Neuronal stem cell (in vitro differentiated cells): Measurements from ENCODE around the gene ITPR2.
"Not testable (repeated sequence)": the region's sequence is repeated elsewhere in the genome, so short reads cannot be mapped to it uniquely, and the experiment has no call there.

Experiments used
- DNase-seq: peaks from one replicate; pipeline ENCODE4 v3.0.0-alpha.2; 2013; ENCODE audit warnings: low spot score
- H2AFZ ChIP-seq: one replicate; pipeline ENCODE4 v1.6.1; 2013; ENCODE audit warnings: mild to moderate bottlenecking, low read length, inconsistent platforms
- H2AK5ac ChIP-seq: 2 replicates; pipeline ENCODE4 v1.6.1; 2013; ENCODE audit warnings: low read depth, mild to moderate bottlenecking, inconsistent platforms, low read length, moderate library complexity, mixed read lengths
- H2BK120ac ChIP-seq: 2 replicates; pipeline ENCODE4 v1.6.1; 2013; ENCODE audit warnings: low read depth, mild to moderate bottlenecking, inconsistent platforms, low read length, moderate library complexity, mixed read lengths
- H2BK12ac ChIP-seq: one replicate; pipeline ENCODE4 v1.6.1; 2013; ENCODE audit warnings: low read length, inconsistent platforms
- H2BK15ac ChIP-seq: 2 replicates; pipeline ENCODE4 v1.6.1; 2013; ENCODE audit warnings: mild to moderate bottlenecking, low read length, inconsistent platforms, mixed read lengths
- H2BK5ac ChIP-seq: one replicate; pipeline ENCODE4 v1.6.1; 2013; ENCODE audit warnings: inconsistent platforms, mild to moderate bottlenecking, low read length, moderate library complexity
- H3K14ac ChIP-seq: one replicate; pipeline ENCODE4 v1.6.1; 2013; ENCODE audit warnings: low read length, inconsistent platforms
- H3K18ac ChIP-seq: 2 replicates; pipeline ENCODE4 v1.6.1; 2013; ENCODE audit warnings: low read length, inconsistent platforms
- H3K23ac ChIP-seq: 2 replicates; pipeline ENCODE4 v1.6.1; 2013; ENCODE audit warnings: low read depth, mild to moderate bottlenecking, mixed read lengths, low read length, inconsistent platforms; ENCODE audit not compliant: poor library complexity
- H3K27ac ChIP-seq: replicated peaks from 3 replicates; pipeline ENCODE4 v1.5.1; 2013; ENCODE audit warnings: low read length, inconsistent platforms
- H3K27me3 ChIP-seq, 3 experiments: 2 replicates each; pipeline ENCODE4 v1.6.1; 2013; ENCODE audit warnings: low read length in 3 of 3, mild to moderate bottlenecking in 2 of 3, inconsistent platforms in 1 of 3, low read depth in 1 of 3, mixed read lengths in 1 of 3, moderate library complexity in 1 of 3; ENCODE audit not compliant: control insufficient read depth in 3 of 3, insufficient read depth in 3 of 3
- H3K36me3 ChIP-seq, 2 donors: replicated peaks in 1 of 2; 2 replicates each; pipeline ENCODE4 v1.6.1; 2013; ENCODE audit warnings: low read length in 2 of 2; ENCODE audit not compliant: control insufficient read depth in 2 of 2, insufficient read depth in 2 of 2
- H3K4ac ChIP-seq: 2 replicates; pipeline ENCODE4 v1.6.1; 2013; ENCODE audit warnings: inconsistent platforms, mild to moderate bottlenecking, low read length, moderate library complexity
- H3K4me1 ChIP-seq, 2 donors: 1 replicate in 1 of 2; 2 replicates in 1 of 2; pipeline ENCODE4 v1.6.1; 2013; ENCODE audit warnings: low read length in 2 of 2, low read depth in 1 of 2; ENCODE audit not compliant: control insufficient read depth in 2 of 2, insufficient read depth in 1 of 2
- H3K4me2 ChIP-seq: one replicate; pipeline ENCODE4 v1.6.1; 2013; ENCODE audit warnings: mild to moderate bottlenecking, low read length, inconsistent platforms; ENCODE audit not compliant: insufficient read depth, poor library complexity, severe bottlenecking
- H3K4me3 ChIP-seq, 2 donors: 2 replicates each; pipeline ENCODE4 v1.5.1; 2013; ENCODE audit warnings: low read length in 2 of 2, mild to moderate bottlenecking in 2 of 2, inconsistent platforms in 1 of 2, moderate library complexity in 1 of 2
- H3K79me1 ChIP-seq: one replicate; pipeline ENCODE4 v1.6.1; 2013; ENCODE audit warnings: low read depth, mild to moderate bottlenecking, inconsistent platforms, low read length, moderate library complexity
- H3K9ac ChIP-seq: one replicate; pipeline ENCODE4 v1.6.1; 2013; ENCODE audit warnings: mild to moderate bottlenecking, low read depth, low read length, inconsistent platforms; ENCODE audit not compliant: poor library complexity
- H3K9me3 ChIP-seq, 2 donors: replicated peaks in 1 of 2; 2 replicates each; pipeline versions ENCODE3 to v1.6.1; 2013; ENCODE audit warnings: low read length in 2 of 2, mild to moderate bottlenecking in 2 of 2, inconsistent platforms in 1 of 2, low read depth in 1 of 2, mixed read lengths in 1 of 2, moderate library complexity in 1 of 2; ENCODE audit not compliant: control insufficient read depth in 2 of 2, insufficient read depth in 1 of 2
- H4K8ac ChIP-seq: one replicate; pipeline ENCODE4 v1.6.1; 2013; ENCODE audit warnings: low read depth, mild to moderate bottlenecking, inconsistent platforms, low read length, moderate library complexity
- H4K91ac ChIP-seq: one replicate; pipeline ENCODE4 v1.6.1; 2013; ENCODE audit warnings: low read length, low read depth, mild to moderate bottlenecking, inconsistent platforms; ENCODE audit not compliant: poor library complexity
- WGBS, 2 donors: extraction: QIAGEN DNeasy Blood & Tissue Kit; methylation state at CpG; one replicate each; pipeline ENCODE4 v1.1.7; 2013; ENCODE audit warnings: missing lambda C conversion rate in 2 of 2, mixed read lengths in 1 of 2; ENCODE audit not compliant: insufficient read length in 2 of 2, insufficient replicate concordance in 1 of 2; ENCODE audit errors: extremely low coverage in 2 of 2; 5-methylcytosine and 5-hydroxymethylcytosine counted together

ITPR2 gene

DNA sequence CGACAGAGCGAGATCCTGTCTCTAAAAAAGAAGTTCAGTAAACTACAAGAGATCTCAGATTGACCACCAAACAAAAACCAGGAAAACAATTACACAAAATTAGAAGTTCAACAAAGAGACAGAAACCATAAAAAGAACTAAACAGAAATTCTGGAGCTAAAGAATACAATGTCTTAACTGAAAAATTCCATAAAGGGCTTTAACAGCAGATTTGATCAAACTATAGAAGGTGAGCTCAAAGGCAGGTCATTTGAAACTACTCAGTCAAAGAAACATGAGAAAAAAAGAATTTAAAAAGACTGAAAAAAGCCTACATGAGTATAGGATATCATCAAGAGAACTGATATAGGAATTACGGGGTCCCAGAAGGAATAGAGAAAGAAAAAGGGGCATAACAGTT lies 71.2 kb downstream of the ITPR2 start:
- Histone ChIP-seq H3K27ac (no peak overlapping the region), H2BK15ac (no peak overlapping the region), H3K9ac (no peak overlapping the region), H3K9me3 (peaks cover 8 to 11% of the 10 kb centered on the region in 2 donors), H3K79me1 (no peaks in the 10 kb centered on the region), H2AK5ac (no peak overlapping the region), H3K36me3 (no peaks in the 10 kb centered on the region), H3K23ac (no peak overlapping the region), H3K18ac (no peak overlapping the region), H3K4me3 (no peak overlapping the region), H4K8ac (no peak overlapping the region), H3K27me3 (no peaks in the 10 kb centered on the region), H3K14ac (no peak overlapping the region), H4K91ac (no peak overlapping the region), H3K4ac (no peak overlapping the region), H2BK5ac (no peak overlapping the region), H2AFZ (no peak overlapping the region), H3K4me1 (no peaks in the 10 kb centered on the region), H2BK12ac (no peak overlapping the region), H2BK120ac (no peak overlapping the region), H3K4me2 (no peak overlapping the region)
- no peak for DNase-seq
- no CpG with 5 or more reads among the region's 3 CpGs for WGBS, 2 donors

DNA sequence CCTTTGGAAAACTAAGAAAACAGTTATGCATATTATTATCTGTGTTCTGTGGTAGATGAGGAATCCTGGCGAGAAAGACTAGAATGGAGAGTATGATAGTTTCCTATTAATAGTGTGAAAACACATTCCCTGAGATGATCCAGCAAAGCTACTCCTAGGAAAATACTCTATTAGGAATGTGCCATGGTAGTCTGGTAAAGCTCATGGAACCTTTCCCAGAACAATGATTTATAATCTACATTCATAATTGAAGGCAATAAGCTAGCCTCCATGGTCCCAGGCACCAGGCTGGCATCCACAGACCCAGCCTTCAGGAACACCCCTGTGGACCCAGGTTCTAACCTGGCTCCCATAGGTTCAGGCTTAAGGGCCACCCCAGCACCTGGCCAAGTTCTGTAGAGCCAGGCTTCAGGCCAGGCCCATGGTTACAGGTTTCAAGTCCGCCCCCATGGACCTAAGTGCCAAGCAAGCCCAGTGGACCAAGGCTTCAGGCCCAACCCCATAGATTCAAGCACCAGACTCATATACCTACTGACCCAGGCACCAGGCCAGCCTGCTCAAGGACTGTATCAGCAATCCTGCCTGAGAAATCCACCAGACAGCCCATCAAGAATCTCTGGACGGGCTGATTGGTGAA lies 72.2 kb downstream of the ITPR2 start:
- Histone ChIP-seq H2BK15ac (no peak overlapping the region), H3K27me3 (no peaks in the 10 kb centered on the region), H2BK5ac (no peak overlapping the region), H2AK5ac (no peak overlapping the region), H3K4ac (no peak overlapping the region), H3K4me1 (no peaks in the 10 kb centered on the region), H3K36me3 (no peaks in the 10 kb centered on the region), H3K14ac (no peak overlapping the region), H2BK120ac (no peak overlapping the region), H4K91ac (no peak overlapping the region), H3K9me3 (peaks cover 8 to 11% of the 10 kb centered on the region in 2 donors), H3K4me3 (no peak overlapping the region), H3K4me2 (no peak overlapping the region), H3K79me1 (no peaks in the 10 kb centered on the region), H3K9ac (no peak overlapping the region), H3K18ac (no peak overlapping the region), H2AFZ (no peak overlapping the region), H4K8ac (no peak overlapping the region), H3K27ac (no peak overlapping the region), H3K23ac (no peak overlapping the region), H2BK12ac (no peak overlapping the region)
- DNase-seq = no peak
- no CpG with 5 or more reads among the region's 3 CpGs for WGBS, 2 donors

DNA sequence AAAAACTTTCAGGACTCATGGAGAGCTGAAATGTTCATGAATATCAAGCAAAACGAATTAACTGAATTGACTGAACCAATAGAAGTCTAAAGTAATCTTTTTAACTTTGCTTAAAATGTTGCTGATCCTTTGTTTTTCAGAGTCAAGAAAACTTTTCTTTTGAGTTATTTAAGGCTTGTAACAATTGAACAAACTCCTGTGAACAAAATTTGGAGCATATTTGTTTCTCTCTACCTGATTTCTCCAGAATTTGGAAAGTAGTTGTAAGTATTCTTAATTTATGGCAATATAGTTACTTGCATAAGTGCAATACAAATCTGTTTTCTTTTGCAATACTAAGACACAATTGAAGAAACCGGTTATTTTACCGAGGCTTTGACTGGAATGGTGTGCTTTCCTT lies 77.6 kb downstream of the ITPR2 start:
- H2BK120ac ChIP-seq, H2AFZ ChIP-seq, H3K23ac ChIP-seq, H3K36me3 ChIP-seq, H2BK15ac ChIP-seq, H3K4me2 ChIP-seq, H3K4ac ChIP-seq, H3K27ac ChIP-seq, H4K91ac ChIP-seq, H3K4me3 ChIP-seq, DNase-seq, H3K4me1 ChIP-seq, H3K18ac ChIP-seq, H4K8ac ChIP-seq, H2BK5ac ChIP-seq, H3K9ac ChIP-seq, H3K14ac ChIP-seq, H3K79me1 ChIP-seq, H2BK12ac ChIP-seq, H2AK5ac ChIP-seq, H3K27me3 ChIP-seq: not testable (repeated sequence)
- peaks cover 0 to 16% of the 10 kb centered on the region in 2 donors for H3K9me3 ChIP-seq
- no CpG with 5 or more reads among the region's 3 CpGs for WGBS, 2 donors

DNA sequence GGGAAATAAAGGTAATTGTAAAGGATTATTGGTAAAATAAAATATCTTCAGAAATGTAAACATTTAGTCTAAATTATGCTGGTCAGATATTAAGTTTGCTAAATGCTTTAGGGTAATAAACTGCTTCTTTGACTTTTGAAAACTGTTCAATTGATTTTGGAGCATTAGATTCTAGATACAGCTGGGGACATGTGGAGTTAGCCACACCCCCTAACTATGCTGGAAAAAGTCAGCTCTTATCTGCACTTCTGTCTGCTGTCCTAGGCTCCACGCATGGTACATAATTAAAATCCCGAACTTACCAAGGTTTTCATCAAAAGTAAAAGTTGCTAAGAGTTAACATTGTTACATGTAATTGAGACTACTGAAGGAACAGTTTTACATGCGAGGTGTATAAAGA lies 78.8 kb downstream of the ITPR2 start:
- H3K27me3 ChIP-seq = no peaks in the 10 kb centered on the region
- no peak overlapping the region for H3K27ac ChIP-seq
- H3K4ac ChIP-seq = no peak overlapping the region
- no peaks in the 10 kb centered on the region for H3K4me1 ChIP-seq
- H2AK5ac ChIP-seq = no peak overlapping the region
- H4K91ac ChIP-seq = no peak overlapping the region
- no peak overlapping the region for H3K9ac ChIP-seq
- no peaks in the 10 kb centered on the region for H3K36me3 ChIP-seq
- H4K8ac ChIP-seq = no peak overlapping the region
- H3K9me3 ChIP-seq = peaks cover 0 to 16% of the 10 kb centered on the region in 2 donors
- no peak overlapping the region for H3K4me3 ChIP-seq
- H3K14ac ChIP-seq = no peak overlapping the region
- H3K79me1 ChIP-seq = no peaks in the 10 kb centered on the region
- no peak overlapping the region for H2BK120ac ChIP-seq
- H3K23ac ChIP-seq = no peak overlapping the region
- H2BK15ac ChIP-seq = no peak overlapping the region
- no peak overlapping the region for H2AFZ ChIP-seq
- no CpG with 5 or more reads among the region's 3 CpGs for WGBS, 2 donors
- no peak overlapping the region for H2BK12ac ChIP-seq
- H3K4me2 ChIP-seq = no peak overlapping the region
- H2BK5ac ChIP-seq = no peak overlapping the region
- no peak for DNase-seq
- no peak overlapping the region for H3K18ac ChIP-seq
